ENCODE results near the gene COL17A1. TPM values are rescaled to one million over a fixed set of nuclear protein-coding genes. Genes with fewer than 3 reads are reported as not detected.

The COL17A1 gene
- total RNA-seq, 1 experiment from 2014 or later, result 1.2 TPM

DNA sequence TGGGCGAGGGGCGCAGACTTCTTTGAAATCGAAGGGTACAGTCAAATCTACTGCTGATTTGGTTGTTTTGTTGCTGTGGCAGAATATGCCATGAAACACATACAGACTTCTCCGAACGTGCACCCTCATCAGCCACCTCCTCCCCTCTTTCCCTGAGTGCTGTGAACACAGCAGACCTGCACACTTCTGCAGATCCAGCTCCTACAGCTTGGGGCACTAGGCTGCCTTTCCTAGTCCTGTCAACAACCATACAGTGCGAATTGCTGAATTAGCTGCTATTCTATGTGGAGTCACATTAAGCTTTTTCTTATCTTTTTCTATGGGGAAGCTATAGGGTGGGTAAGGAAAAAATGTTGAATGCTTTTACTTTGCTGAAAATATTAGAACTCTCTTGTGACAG, 57.5 kb downstream of the COL17A1 start:
- H3K27ac ChIP-seq (ENCODE audit: low read length), result no peak overlapping the region
- no peaks in the 10 kb centered on the region for H3K9me2 ChIP-seq (replicated peaks; ENCODE audit: low read length)
- no peak overlapping the region for H2AFZ ChIP-seq (ENCODE audit: low read length)
- H3K79me2 ChIP-seq (ENCODE audit: low read length), result no peaks in the 10 kb centered on the region
- DNase-seq (peak; percentile 20), ATAC-seq (peak; percentile 87)
- no TSS peak for BruUV-seq (replicated peaks)
- ChIA-PET POLR2A (ENCODE audit: unreplicated experiment) (no interaction called here), CTCF (no interaction called here)
- intact Hi-C loops (cut with micrococcal nuclease), result no loop called here
- no peaks in the 10 kb centered on the region for H3K4me1 ChIP-seq (ENCODE audit: insufficient read depth, low read length)
- no peaks in the 10 kb centered on the region for H3K9me3 ChIP-seq (ENCODE audit: low read length)
- TF ChIP-seq EZH2phosphoT487 (IDR thresholded peaks at IDR 0.05; ENCODE audit: borderline replicate concordance, low read length), result no peak
- TF ChIP-seq, protein P1, sequence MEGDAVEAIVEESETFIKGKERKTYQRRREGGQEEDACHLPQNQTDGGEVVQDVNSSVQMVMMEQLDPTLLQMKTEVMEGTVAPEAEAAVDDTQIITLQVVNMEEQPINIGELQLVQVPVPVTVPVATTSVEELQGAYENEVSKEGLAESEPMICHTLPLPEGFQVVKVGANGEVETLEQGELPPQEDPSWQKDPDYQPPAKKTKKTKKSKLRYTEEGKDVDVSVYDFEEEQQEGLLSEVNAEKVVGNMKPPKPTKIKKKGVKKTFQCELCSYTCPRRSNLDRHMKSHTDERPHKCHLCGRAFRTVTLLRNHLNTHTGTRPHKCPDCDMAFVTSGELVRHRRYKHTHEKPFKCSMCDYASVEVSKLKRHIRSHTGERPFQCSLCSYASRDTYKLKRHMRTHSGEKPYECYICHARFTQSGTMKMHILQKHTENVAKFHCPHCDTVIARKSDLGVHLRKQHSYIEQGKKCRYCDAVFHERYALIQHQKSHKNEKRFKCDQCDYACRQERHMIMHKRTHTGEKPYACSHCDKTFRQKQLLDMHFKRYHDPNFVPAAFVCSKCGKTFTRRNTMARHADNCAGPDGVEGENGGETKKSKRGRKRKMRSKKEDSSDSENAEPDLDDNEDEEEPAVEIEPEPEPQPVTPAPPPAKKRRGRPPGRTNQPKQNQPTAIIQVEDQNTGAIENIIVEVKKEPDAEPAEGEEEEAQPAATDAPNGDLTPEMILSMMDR (conservative IDR thresholded peaks at IDR 0.05; ENCODE audit: low read depth, low read length), result peak; percentile 47
- no peaks in the 10 kb centered on the region for H4K20me1 ChIP-seq (ENCODE audit: low read length)
- no peak overlapping the region for H3K4me2 ChIP-seq (ENCODE audit: low read length)
- no peaks in the 10 kb centered on the region for H3K27me3 ChIP-seq (ENCODE audit: low read length)
- peaks cover 14% of the 10 kb centered on the region for H3K36me3 ChIP-seq (ENCODE audit: low read depth, low read length)
- no peaks in the 10 kb centered on the region for H3F3A ChIP-seq (ENCODE audit: low read length, unreplicated experiment)
- H3K4me3 ChIP-seq (ENCODE audit: low read length), result no peak overlapping the region
- no peak overlapping the region for H3K9ac ChIP-seq (ENCODE audit: low read length)

DNA sequence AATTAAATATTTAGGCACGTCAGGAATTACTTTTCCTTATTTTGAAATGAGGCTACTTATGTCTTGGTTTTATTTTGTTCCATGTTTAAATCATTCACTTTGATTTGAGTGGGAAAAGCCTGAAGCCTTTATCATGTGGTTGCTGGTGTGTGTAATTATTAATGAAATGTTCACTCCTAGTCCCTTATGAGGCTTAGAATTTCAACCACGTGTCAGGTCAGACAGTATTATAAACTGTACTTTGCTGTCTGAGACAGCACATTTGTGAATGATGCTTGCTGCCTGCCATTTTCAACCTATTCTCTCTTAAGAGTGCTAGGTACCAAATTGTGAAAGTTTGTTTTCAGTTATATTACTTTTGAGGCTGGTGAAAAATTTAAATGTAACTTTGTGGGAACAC, 58.9 kb downstream of the COL17A1 start:
- Histone ChIP-seq H3K79me2 (ENCODE audit: low read length) (no peaks in the 10 kb centered on the region), H3K36me3 (ENCODE audit: low read depth, low read length) (peaks cover 25% of the 10 kb centered on the region), H3K9ac (ENCODE audit: low read length) (no peak overlapping the region), H3K27me3 (ENCODE audit: low read length) (no peaks in the 10 kb centered on the region), H3K9me2 (replicated peaks; ENCODE audit: low read length) (no peaks in the 10 kb centered on the region), H2AFZ (ENCODE audit: low read length) (no peak overlapping the region), H3K4me2 (ENCODE audit: low read length) (no peak overlapping the region), H3K4me1 (ENCODE audit: insufficient read depth, low read length) (peaks cover 2% of the 10 kb centered on the region; the same call in 1 of the 2 replicates), H3F3A (ENCODE audit: low read length, unreplicated experiment) (no peaks in the 10 kb centered on the region), H3K27ac (ENCODE audit: low read length) (no peak overlapping the region), H4K20me1 (ENCODE audit: low read length) (no peaks in the 10 kb centered on the region), H3K4me3 (ENCODE audit: low read length) (no peak overlapping the region), H3K9me3 (ENCODE audit: low read length) (no peaks in the 10 kb centered on the region)
- DNase-seq (no peak), ATAC-seq (no peak)
- no TSS peak for BruUV-seq (replicated peaks)
- CTCF ChIA-PET, result no interaction called here
- POLR2A ChIA-PET (ENCODE audit: unreplicated experiment), result no interaction called here
- intact Hi-C loops (cut with micrococcal nuclease), result no loop called here
- no peak for TF ChIP-seq EZH2phosphoT487 (IDR thresholded peaks at IDR 0.05; ENCODE audit: borderline replicate concordance, low read length)
- TF ChIP-seq, protein P1 (conservative IDR thresholded peaks at IDR 0.05; ENCODE audit: low read depth, low read length), result no peak
- no peak for TF ChIP-seq EZH2 (IDR thresholded peaks at IDR 0.05; ENCODE audit: low read length, unreplicated experiment)

DNA sequence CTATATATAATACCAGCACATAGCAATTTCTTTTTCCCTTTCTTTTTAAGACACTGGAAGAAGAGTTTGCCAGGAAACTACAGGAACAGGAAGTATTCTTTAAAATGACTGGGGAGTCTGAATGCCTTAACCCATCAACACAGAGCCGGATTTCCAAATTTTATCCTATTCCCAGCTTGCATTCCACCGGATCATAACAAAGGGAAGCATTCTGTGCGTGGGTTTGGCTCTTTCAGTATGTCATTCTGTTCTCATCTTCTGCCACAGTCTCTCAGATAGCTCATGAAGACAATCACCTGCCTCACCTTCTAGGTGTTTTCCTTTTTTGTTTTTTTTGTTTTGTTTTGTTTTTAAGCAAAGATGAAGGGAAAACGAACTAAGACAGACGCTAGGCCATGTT, 60.2 kb downstream of the COL17A1 start:
- CTCF ChIA-PET, result no interaction called here
- Histone ChIP-seq H3K4me3 (ENCODE audit: low read length) (no peak overlapping the region), H3K4me1 (ENCODE audit: insufficient read depth, low read length) (peaks cover 14% of the 10 kb centered on the region), H3K79me2 (ENCODE audit: low read length) (no peaks in the 10 kb centered on the region), H3K36me3 (ENCODE audit: low read depth, low read length) (peaks cover 34% of the 10 kb centered on the region), H4K20me1 (ENCODE audit: low read length) (no peaks in the 10 kb centered on the region), H3K27ac (ENCODE audit: low read length) (no peak overlapping the region), H3F3A (ENCODE audit: low read length, unreplicated experiment) (no peaks in the 10 kb centered on the region), H3K9me2 (replicated peaks; ENCODE audit: low read length) (no peaks in the 10 kb centered on the region), H3K27me3 (ENCODE audit: low read length) (no peaks in the 10 kb centered on the region), H3K9ac (ENCODE audit: low read length) (no peak overlapping the region), H3K9me3 (ENCODE audit: low read length) (no peaks in the 10 kb centered on the region), H2AFZ (ENCODE audit: low read length) (no peak overlapping the region), H3K4me2 (ENCODE audit: low read length) (no peak overlapping the region)
- POLR2A ChIA-PET (ENCODE audit: unreplicated experiment), result no interaction called here
- BruUV-seq (replicated peaks), result no TSS peak
- DNase-seq (no peak), ATAC-seq (no peak)
- intact Hi-C loops (cut with micrococcal nuclease), result no loop called here
- TF ChIP-seq EZH2phosphoT487 (IDR thresholded peaks at IDR 0.05; ENCODE audit: borderline replicate concordance, low read length) (no peak), EZH2 (IDR thresholded peaks at IDR 0.05; ENCODE audit: low read length, unreplicated experiment) (no peak)
- TF ChIP-seq, protein P1 (conservative IDR thresholded peaks at IDR 0.05; ENCODE audit: low read depth, low read length), result no peak
